Measurements from ENCODE around the gene EWSR1. TPM values are rescaled to one million over a fixed set of nuclear protein-coding genes. Genes with fewer than 3 reads are reported as not detected.
"Not testable (repeated sequence)": the region's sequence is repeated elsewhere in the genome, so short reads cannot be mapped to it uniquely, and the experiment has no call there.

EWSR1 gene, protein sequence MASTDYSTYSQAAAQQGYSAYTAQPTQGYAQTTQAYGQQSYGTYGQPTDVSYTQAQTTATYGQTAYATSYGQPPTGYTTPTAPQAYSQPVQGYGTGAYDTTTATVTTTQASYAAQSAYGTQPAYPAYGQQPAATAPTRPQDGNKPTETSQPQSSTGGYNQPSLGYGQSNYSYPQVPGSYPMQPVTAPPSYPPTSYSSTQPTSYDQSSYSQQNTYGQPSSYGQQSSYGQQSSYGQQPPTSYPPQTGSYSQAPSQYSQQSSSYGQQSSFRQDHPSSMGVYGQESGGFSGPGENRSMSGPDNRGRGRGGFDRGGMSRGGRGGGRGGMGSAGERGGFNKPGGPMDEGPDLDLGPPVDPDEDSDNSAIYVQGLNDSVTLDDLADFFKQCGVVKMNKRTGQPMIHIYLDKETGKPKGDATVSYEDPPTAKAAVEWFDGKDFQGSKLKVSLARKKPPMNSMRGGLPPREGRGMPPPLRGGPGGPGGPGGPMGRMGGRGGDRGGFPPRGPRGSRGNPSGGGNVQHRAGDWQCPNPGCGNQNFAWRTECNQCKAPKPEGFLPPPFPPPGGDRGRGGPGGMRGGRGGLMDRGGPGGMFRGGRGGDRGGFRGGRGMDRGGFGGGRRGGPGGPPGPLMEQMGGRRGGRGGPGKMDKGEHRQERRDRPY
- total RNA-seq: 220 TPM in 2 replicates

DNA sequence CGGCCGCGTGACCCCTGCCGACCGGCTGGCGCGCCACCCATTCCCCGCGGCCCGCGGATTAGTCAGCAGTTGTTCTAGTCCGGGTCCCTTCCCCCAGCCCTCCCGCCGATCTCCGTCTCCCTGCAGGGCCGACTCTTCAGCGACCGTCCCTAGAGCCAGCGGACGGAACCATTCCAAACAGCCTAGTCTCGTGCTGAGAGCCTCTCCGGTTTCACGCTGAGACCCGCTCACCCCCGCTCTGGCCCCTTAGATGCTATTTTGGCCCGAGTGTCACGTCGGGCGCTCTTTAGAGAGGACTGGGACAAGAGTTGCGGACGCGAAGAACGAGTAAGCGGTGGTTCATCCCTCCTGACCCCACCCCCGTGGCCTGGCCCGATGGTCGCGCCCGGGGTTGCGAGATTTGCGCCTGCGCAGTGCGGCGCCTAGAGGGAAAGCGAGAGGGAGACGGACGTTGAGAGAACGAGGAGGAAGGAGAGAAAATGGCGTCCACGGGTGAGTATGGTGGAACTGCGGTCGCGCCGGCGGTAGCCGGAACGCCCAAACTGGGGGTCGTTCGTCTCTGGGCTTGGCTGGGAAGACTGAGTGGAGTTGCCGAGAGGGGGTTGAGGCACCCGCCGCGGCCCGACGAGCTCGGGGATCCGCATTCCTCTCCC is at the start of gene EWSR1, which contains the start of gene RHBDD3:
EWSR1 (plus strand) TSS at position 411 of the 653 bp plus-strand sequence; CDS start at position 480, 69 bp downstream.
RHBDD3 (minus strand) TSS at position 124 of the 653 bp plus-strand sequence. CDS start 2,355 bp downstream, outside the sequence.
- DNase-seq (ENCODE audit: low read depth, low spot score): peak; percentile 94

DNA sequence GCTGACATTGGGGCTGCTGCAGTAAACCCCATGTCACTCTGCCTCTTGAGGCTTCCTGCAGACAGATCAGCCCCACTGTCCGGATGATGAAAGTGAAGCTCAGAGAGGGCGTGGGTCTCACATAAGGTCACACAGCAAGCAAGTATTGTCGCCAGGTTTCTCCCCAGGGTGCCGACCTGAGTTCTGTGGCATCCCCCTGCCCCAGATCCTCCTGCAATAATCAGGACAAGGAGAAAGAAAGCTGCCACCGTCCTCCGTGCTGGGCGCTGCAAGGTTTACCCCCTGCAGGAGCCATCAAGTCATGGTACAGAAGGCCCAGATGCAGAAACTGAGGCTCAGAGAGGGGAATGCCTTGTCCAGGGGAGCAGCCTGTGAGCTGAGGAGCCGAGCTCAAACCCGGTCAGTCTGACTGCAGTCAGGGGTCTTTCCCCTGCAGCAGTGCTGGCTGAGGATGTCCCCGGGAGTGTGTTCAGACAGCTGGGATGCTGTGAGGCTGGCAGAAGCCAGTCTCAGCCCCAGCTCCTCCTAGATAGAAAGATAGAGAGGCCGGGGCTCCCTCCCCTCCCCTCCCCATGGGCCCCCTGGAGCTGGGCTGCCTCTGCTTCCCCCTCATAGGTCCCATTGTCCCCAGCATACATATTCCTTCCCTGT is 49.2 kb upstream of the EWSR1 start:
- DNase-seq (ENCODE audit: low read depth, low spot score): no peak

DNA sequence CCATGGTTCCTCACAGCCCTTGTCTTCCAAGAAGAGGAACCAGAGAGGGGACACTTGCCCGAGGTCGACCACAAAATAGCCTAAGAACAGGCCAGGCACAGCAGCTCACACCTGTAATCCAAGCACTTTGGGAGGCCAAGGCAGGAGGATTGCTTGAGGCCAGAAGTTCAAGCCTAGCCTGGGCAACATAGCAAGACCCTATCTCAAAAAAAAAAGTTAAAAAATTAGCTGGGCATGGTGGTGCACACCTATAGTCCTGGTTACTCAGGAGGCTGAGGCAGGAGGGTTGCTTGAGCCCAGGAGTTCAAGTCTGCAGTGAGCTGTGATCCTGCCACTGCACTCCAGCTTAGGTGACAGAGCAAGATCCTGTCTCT is 48.7 kb upstream of the EWSR1 start:
- not testable (repeated sequence) for DNase-seq (ENCODE audit: low read depth, low spot score)

DNA sequence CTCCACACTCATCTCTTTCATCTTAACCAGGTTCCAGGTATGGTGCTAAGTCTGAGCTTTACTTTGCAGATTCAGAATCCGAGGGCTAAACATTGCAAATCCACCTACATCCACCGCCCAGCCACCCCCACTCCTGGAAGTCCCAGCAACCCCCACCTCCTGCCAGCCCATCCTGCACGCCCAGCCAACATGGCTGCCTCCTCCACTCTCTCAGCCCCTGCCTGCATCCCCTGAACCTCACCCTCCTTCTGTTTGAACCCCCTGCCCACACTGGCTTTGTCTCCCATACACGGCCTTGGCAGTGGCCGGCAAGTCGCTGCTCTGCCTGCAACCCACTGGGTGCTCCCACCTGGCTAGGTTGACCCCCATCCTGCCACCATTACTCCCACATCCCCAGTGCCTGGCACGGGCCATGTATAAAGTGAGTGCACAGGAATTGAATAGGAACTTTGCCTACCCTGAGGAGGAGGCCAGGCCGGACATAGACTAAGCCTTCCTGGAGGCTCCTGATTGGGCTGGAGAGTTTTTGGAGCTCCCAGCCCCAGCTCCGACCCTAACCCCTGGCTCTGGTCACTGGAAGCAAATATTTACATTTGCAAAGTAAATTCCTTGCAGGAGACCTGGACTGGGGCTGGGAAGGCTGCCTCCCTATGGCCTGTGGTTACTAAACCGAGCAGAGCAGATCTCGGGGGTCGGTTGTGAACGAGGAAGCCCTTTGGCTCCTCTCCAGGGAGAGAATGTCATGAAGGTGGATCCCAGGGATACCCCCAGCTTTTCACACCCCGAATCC is 48.0 kb upstream of the EWSR1 start:
- no peak for DNase-seq (ENCODE audit: low read depth, low spot score)

DNA sequence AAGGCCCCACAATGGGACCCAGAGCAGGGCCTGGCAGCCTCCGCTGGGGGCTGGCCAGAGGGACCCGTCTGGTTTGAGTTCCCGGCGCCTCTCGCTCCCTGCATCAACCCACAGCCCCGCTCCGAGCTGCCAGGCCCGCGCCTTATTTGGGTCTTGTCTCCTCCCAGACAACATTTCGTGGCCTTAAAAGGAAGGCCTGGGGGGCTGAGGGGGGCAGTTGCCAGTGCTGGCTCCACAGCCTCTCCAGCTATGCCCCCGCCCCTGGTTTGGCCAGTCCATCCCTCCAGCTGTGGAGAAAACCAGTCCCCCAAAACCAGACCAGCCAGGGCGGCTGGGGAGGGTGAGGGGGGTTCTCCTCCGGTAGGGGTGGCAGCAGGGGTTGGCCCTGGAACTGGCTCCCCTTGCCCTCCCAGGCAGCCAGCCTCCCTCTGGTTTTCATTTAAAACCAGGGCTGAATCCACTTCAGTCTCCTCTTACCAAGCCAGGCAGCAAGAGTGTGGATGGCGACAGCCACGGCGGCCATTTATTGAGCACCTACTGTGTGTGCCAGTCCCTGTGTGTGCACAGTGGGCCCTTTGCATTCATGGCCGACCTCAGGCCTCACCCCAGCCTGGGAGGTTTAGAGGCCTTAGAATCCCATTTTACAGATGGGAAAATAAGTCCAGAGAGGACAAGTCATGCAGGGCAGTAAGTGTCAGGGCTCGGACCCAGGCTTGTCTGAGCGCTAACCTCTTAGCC is 43.8 kb upstream of the EWSR1 start:
- no peak for DNase-seq (ENCODE audit: low read depth, low spot score)

DNA sequence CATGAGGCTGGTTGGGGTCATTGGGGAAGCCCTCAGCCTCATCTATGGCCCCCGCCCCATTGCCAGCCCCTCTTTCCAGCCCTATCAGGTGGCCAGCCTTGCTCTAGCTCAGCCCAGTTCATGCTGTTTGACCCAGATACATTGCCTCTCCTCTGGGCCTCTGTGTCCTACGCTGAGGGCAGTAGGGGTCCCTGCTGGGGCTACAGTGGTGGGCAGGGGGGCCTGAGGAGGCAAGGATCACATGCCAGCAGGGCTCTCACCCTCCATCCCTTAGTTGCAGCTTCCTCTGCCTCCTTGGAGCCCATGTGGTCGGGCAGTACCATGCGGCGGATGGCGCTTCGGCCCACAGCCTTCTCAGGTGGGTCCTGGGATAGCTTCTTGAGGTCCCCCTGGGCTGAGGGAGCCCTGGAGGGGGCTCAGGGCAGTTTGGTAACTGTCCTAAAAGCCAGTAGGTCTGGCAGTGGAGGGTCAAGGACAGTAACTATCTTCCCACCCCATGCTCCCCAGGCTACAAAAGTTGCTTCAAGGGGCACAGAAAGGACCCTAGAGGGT is 43.1 kb upstream of the EWSR1 start:
- no peak for DNase-seq (ENCODE audit: low read depth, low spot score)

DNA sequence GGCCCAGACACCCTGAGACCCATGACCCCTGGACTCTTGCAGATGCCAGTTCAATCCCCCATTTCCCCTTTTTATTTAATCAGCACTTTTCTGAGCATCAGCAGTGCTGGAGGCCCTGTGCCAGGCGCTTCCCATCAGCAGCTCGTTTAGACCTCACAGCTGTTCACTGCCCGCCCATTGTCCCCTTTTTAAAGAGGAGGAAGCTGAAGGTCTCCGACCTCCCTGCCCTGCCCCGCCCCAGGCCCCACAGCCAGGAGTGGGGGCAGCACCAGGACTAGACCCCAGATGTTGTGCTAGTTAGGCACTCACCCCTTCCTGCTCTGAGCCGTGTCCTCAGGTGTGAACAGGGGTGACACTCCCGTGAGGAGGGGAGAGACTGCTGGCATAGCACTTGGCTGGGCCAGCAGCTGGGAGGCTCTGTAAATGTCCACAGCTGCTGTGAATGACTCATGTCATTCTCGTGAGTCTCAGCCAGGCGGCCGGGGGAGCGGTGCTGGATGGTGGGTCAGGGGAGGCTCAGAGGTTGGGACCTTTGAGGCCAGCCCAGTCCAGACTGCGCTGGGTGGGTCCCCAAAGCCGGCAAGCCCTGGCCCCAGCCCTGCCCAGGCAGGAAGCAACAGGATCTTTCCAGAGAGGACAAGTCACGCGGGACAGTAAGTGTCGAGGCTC is 42.5 kb upstream of the EWSR1 start:
- DNase-seq (ENCODE audit: low read depth, low spot score): no peak

DNA sequence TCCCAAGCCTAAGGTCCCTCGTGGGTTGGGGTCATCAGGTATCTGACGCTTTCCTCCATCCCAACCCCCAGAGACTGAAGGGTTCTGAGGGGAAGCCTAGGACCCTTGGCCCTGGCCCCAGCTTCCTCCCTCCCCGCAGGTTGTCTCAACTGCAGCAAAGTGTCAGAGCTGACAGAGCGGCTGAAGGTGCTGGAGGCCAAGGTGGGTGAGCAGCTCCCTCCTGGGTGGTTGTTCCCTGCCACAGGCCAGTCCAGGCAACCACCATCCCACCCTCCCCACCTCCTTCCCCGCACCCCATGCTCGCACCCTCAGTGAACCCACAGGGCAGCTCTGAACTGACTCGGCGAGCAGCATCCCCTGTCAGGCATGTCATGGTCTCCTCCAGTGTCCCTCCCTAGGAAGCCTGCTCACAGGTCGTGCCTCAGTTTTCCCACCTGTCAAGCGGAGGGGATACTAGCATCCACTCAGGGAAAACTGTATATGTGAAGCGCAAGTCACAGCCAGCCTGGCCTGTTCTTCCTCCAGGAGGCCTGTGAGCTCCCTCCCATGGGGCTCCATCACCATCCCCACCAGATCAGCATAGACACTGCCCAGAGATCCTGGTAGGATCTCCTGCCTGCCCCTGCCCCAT is 41.6 kb upstream of the EWSR1 start:
- DNase-seq (ENCODE audit: low read depth, low spot score): no peak

DNA sequence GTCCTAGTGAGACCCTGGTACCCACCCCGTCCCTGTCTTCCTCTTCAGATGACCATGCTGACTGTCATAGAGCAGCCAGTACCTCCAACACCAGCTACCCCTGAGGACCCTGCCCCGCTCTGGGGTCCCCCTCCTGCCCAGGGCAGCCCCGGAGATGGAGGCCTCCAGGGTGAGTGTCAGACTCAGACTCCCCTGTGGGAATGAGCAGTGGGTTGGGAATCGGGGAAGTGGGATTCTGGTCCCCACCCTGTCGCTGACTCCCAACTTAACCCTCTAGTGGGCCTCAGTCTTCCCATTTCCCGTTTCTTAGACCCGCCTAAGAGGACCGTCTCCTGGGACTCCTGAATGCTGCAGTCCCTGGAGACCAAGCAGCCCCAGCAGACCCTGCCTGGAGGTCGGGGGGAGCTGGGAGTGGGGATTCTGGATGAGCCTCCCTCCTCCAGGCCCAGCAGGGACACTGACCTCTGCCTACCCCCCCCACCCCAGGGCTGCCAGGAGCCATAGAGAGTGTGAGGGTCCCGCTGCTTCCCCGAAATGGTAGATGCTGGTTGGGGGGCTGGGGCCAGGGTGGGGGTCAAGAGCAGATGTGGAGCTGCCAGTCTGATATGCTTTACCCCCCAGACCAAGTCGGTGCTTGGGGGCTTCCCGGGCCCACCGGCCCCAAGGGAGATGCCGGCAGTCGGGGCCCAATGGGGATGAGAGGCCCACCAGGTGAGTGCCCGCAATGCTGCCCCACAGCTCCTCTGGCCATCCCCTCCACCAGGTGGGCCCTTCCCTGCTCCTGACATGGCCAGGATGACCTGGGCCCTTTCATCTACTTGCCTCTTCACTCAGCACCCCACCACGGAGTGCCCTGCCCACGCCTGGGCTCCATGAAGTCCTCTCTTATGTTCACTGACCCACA is 36.8 kb upstream of the EWSR1 start:
- no peak for DNase-seq (ENCODE audit: low read depth, low spot score)

DNA sequence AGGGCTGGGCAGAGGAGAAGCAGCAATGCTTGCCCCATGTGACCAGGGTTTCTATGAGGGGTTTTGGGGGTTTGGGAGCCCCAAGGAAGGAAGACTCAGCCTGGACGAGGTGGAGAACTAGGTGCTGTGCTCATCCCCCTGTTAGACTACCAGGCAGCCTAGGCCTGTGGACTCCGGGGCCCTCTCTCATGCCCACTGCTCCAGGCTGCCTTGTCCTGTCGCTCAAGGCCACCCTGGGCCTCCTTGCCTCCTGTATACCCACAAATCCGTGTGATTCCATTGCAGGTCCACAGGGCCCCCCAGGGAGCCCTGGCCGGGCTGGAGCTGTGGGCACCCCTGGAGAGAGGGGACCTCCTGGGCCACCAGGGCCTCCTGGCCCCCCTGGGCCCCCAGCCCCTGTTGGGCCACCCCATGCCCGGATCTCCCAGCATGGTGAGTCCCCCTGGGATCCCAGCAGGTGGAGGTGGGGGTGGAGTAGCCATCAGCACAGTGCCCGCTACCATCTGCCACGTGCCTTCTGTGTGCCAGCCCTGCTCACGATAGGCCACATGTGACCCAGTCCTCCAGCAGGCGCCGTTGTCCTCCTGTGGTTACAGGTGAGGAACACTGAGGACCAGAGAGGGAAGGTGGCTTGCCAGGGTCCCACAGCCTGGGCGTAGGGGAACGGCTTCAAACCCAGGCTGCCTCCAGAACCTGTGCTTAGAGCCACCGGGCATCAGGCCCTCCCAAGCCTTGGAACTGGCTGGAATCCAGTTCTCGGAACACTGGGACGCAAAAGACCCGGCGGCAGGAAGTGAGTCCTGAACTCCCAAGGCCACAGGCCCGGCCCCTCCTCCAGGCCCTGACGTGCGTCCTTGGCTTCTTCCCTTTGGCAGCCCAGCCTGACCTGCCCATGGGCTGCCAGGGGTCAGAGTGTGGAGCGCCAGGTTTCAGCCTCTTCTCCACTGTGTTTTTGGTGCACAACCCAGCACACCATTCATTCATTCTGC is 35.8 kb upstream of the EWSR1 start:
- DNase-seq (ENCODE audit: low read depth, low spot score): no peak

DNA sequence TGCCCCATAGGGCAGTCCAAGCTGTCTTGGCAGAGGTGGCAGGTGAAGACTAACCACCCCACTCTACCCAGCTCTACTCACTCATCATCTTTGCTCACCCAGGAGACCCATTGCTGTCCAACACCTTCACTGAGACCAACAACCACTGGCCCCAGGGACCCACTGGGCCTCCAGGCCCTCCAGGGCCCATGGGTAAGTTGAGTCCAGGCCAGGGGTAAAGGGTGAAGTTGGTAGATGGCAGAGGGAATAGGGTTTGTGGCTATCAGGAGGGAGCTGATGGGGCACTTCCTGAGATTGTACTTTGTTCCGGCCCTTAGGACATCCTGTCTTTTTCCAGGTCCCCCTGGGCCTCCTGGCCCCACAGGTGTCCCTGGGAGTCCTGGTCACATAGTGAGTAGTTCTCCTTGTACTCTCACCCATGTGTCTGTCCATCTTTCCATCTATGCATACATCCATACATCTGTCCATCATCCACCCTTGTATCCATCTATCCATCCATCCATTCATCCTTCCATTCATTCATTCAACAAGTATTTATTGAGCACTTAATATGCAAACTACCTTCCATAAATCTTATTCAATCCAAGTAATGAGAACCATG is 34.7 kb upstream of the EWSR1 start:
- no peak for DNase-seq (ENCODE audit: low read depth, low spot score)

DNA sequence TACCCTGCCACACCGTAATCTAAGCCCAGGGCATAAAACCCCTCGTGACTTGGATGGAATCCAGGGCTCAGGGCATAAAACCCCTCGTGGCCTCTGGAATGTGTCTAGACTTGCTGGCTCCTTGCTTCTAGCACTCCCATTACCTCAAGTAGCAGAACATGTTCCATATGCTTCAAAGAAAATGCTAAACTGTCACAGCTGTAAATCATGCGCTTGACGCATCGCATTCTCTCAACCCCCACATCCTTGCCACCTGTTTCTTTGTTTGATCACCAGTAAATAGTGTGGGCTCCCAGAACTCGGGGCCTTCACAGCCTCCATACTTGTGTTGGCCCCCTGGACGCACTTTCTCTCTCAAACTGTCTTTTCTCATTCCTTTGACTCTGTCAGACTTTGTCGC is 27.6 kb upstream of the EWSR1 start:
- not testable (repeated sequence) for DNase-seq (ENCODE audit: low read depth, low spot score)

DNA sequence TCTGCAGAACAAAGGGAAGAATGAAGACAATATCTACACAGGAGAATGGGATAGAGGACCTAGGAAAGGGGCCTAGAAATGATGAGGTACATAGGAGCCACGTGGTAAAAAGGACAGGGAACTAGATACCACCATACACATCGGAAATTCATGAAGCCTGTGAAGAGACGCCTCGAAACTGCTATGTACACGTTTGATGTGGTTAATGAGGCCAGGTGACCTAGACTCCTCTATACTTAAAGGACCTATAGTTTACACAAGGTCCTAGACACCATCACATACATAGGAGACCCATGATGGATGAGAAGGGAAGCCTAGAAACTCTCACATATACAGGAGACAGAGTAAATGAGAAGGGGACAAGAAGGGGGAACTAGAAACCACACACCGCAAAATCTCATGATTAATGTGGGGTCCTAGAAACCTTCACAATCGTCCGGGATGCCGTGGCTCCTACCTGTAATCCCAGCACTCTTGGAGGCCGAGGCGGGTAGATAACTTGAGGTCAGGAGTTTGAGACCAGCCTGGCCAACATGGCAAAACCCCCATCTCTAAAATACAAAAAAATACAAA is 24.1 kb upstream of the EWSR1 start:
- no peak for DNase-seq (ENCODE audit: low read depth, low spot score)

DNA sequence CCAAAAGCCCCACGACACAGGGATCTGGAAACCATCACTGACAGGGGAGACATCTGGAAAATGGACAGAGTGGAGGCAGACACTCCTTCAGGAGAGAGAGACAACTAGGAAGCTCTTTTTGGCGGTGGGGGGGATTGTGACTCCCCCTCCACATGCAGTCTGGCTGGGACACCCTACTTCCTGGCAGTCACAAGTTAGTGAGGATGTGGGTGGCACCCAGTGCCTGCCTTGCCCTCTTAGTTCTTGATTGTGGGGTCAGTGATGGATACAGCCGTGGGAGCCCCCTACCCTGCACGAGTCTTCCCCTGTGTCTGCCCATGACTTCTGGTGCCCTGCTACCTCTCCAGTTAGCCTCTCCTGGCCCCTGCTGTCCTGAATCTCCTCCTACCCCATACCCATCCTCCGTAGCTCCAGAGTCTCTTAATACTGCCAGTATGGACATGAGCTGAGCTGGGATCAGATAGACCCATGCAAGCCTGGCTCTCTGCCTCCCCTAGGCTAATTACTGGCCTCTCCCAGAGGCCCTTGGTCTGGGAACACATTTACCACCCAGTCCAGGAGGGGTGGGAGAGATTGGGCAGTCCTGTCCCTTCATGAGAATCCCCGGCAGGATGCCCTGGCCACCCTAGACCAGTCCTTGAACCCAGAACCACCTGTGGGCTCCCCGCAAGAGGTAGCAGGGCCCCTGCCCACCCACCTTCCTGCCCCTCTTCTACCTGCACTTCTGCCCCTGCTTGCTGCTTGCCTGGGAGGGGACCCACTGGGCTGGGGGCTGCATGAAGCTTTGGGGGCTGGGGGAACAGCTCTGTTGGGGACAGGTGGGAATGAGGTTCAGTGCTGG is 23.1 kb upstream of the EWSR1 start:
- no peak for DNase-seq (ENCODE audit: low read depth, low spot score)
